Measurements from ENCODE around the gene LACRT.

Gene LACRT

DNA sequence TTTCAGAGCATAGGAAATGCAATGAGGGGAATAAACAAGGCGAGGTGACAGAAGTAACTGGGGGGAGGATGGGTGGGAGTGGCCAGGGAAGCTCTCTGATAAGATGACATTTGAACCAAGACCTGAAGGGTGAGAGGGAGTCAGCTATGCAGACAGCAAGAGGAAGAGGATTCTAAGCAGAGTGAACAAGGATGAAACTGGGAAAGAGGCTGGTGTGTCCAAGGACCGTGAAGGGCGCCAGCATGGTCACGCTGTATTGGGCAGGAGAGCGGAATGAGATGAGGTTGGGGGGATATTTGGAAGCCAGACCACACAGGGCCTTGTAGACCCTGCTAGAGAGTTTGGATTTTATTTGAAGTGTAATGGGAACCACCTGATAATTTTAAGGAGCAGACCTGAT is 35.7 kb downstream of the LACRT start:
- DNase-seq = no peak

DNA sequence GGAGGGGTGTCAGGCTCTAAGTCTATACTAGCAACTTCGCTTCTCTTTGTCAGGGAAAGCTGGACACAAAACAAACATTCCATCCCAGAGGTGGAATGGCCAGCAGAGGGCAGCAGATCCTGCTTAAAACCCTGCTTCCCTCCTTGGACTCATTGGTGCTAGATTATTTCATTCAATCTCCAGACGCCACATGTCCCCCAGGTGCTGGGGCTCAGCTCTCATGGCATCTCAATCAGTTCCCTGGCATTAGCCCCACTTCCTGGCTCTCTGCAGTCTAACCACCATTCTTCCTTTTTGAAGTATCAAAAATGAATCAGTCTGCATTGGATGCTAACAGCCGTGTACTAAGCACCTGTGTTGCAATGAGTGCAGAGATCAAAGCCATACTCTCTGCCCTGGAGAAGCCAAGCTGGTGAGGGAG is 38.2 kb downstream of the LACRT start:
- DNase-seq = peak; percentile 52

GRCh38 chr12:54595471-54595870 is 39.2 kb downstream of the LACRT start:
- no peak for DNase-seq

DNA sequence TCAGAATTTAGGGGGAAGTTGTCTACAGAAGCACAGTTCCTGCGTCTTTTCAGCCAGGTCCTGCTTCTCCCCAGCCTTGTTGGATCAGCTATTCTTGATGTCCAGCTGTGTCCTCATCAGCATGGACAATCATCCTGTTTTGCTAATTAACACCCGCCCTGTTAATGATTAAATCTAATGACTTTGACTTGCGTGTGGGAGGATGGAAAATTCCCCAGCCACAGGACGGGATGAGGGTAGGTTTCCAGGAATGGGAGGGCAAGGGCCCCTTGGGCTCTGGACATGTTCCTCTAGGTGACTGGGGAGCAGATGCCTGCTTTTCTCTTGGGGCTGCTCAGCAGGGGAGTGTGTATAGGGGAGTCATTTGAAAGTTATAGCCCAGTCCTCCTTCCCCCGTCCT is 41.0 kb downstream of the LACRT start:
- DNase-seq = peak; percentile 17

- DNase-seq = peak; percentile 74
Measured at GRCh38 chr12:54593135-54593534, 41.6 kb downstream of the LACRT start.

- DNase-seq = no peak
Measured at GRCh38 chr12:54592316-54592715, 42.4 kb downstream of the LACRT start.

- DNase-seq = no peak
Measured at GRCh38 chr12:54590978-54591591, 43.6 kb downstream of the LACRT start.

GRCh38 chr12:54589964-54590363 is 44.7 kb downstream of the LACRT start:
- DNase-seq = no peak

GRCh38 chr12:54588890-54589267 is 45.8 kb downstream of the LACRT start:
- DNase-seq = no peak

- DNase-seq = no peak
Measured at GRCh38 chr12:54588110-54588889, 46.4 kb downstream of the LACRT start, which contains the start of gene PPP1R1A. PPP1R1A (minus strand) TSS chr12:54588659; CDS start chr12:54588488, 171 bp downstream.

GRCh38 chr12:54587315-54587873 is 47.3 kb downstream of the LACRT start:
- DNase-seq = no peak

DNA sequence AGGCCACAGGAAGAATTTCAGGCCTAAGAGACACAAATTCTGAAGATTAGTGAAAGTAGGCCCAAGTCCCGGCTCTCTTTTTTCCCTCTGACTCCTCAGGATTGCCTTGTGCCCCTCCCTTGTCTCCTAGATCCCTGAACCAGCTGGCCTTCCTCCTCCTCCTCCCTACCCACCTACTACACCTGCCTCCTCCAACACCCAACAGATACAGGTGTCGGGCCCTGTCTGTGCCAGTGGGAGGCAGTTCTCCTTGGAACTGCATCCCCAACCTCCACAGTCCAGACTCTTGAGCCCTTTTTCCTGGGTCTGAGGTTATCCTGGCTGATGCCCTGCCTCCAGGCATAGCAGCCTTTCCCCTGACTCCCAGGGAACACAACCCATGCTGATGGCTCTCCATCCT is 48.1 kb downstream of the LACRT start:
- DNase-seq = no peak

DNA sequence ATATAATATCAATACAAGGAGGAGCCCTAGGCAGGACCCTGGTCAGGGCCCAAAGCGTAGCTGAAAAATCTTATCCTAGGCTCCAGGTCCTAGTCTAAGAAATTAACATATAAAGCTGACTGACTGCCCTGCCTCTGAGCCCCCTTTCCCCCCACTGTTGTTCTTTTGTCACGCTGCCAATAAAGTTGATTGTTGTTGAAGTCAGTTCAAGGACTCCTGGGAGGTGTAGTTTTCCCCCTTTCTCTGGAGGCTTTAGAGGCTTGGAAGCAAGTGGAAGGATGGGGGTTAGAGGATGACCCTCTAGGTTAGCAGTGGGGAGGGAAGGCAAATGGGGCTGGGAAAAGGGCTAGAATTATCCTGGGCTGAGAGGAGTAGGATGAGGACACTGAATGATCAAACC is 49.5 kb downstream of the LACRT start:
- no peak for DNase-seq

- no peak for DNase-seq
Measured at GRCh38 chr12:54584128-54584527, 50.6 kb downstream of the LACRT start.

- DNase-seq = no peak
Measured at GRCh38 chr12:54583726-54584125, 51.0 kb downstream of the LACRT start.

DNA sequence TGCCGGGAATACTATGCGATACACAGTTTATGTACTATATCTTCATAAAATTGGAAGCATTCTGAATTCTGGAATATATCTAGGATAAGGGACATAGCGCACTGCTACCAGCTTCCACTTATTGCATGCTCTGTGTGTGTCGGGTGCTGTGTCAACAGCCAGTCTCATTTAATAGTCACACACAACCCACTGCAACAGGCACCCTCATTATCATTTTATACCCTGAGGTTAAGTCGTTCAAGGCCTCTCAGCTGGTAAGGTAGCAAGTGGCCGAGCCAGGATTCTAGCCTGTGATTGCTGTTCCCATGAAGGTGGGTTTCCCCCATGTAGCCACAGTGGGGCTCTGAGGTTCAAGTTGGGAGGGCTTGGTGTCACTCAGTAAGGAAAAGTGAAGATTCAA is 53.3 kb downstream of the LACRT start:
- DNase-seq = no peak
